GM23338 (cell line): ENCODE data around the gene AGXT2. TPM values are rescaled to one million over a fixed set of nuclear protein-coding genes. Genes with fewer than 3 reads are reported as not detected.

Experiments used
- ATAC-seq: fragments of 200-7000 bp; cut with Tn5 transposase; 3 replicates; pipeline ENCODE4 v1.9.1; 2020
- DNase-seq: peaks from one replicate; pipeline ENCODE4 v3.0.0-alpha.2; 2015; ENCODE audit warnings: low spot score
- H2AFZ ChIP-seq: fragments of 200-600 bp; sonication (generic); 2 replicates; pipeline ENCODE4 v1.8.0; 2016; ENCODE audit warnings: antibody characterized with exemption, mild to moderate bottlenecking, moderate library complexity
- H3F3A ChIP-seq: fragments of 200-600 bp; sonication (generic); replicated peaks from 2 replicates; pipeline ENCODE4 v1.8.0; 2017; ENCODE audit warnings: antibody characterized with exemption, mixed run types, low read depth
- H3K27ac ChIP-seq: fragments of 200-600 bp; sonication (generic); 2 replicates; pipeline ENCODE4 v1.6.1; 2016; ENCODE audit warnings: low read depth
- H3K27me3 ChIP-seq: fragments of 200-600 bp; sonication (generic); 2 replicates; pipeline ENCODE4 v1.8.0; 2016; ENCODE audit warnings: mild to moderate bottlenecking, mixed run types, moderate library complexity; ENCODE audit not compliant: insufficient read depth
- H3K36me3 ChIP-seq: fragments of 200-600 bp; sonication (generic); 2 replicates; pipeline ENCODE4 v1.8.0; 2016; ENCODE audit warnings: mild to moderate bottlenecking; ENCODE audit not compliant: insufficient read depth
- H3K4me1 ChIP-seq: fragments of 200-600 bp; sonication (generic); 2 replicates; pipeline ENCODE4 v1.8.0; 2016; ENCODE audit warnings: mild to moderate bottlenecking, moderate library complexity; ENCODE audit not compliant: insufficient read depth
- H3K4me2 ChIP-seq: fragments of 200-600 bp; sonication (generic); 2 replicates; pipeline ENCODE4 v1.7.1; 2017; ENCODE audit warnings: mixed run types
- H3K4me3 ChIP-seq: fragments of 200-600 bp; sonication (generic); 2 replicates; pipeline ENCODE4 v1.6.1; 2016; ENCODE audit warnings: mixed run types
- H3K79me2 ChIP-seq: fragments of 200-600 bp; sonication (generic); replicated peaks from 2 replicates; pipeline ENCODE4 v1.8.0; 2017; ENCODE audit warnings: mild to moderate bottlenecking; ENCODE audit not compliant: insufficient read depth
- H3K9me2 ChIP-seq: fragments of 200-600 bp; sonication (generic); 2 replicates; pipeline ENCODE4 v1.8.0; 2017; ENCODE audit not compliant: insufficient read depth
- H4K20me1 ChIP-seq: fragments of 200-600 bp; sonication (generic); replicated peaks from 2 replicates; pipeline ENCODE4 v1.8.0; 2017; ENCODE audit warnings: mild to moderate bottlenecking; ENCODE audit not compliant: insufficient read depth
- H3K27ac Mint-ChIP-seq: 2 replicates; pipeline ENCODE4 v1.8.0; 2020; ENCODE audit warnings: inconsistent platforms, mild to moderate bottlenecking, moderate library complexity, mixed read lengths
- H3K27me3 Mint-ChIP-seq: 3 replicates; pipeline ENCODE4 v1.8.0; 2022; ENCODE audit warnings: low read depth, mild to moderate bottlenecking, moderate library complexity, mixed read lengths, inconsistent platforms; ENCODE audit not compliant: insufficient read depth, poor library complexity
- H3K36me3 Mint-ChIP-seq: 3 replicates; pipeline ENCODE4 v1.8.0; 2021; ENCODE audit warnings: low read depth, mild to moderate bottlenecking, inconsistent platforms, moderate library complexity, mixed read lengths
- H3K4me1 Mint-ChIP-seq: 3 replicates; pipeline ENCODE4 v1.8.0; 2020; ENCODE audit warnings: mild to moderate bottlenecking, inconsistent platforms, mixed read lengths
- H3K4me3 Mint-ChIP-seq: 3 replicates; pipeline ENCODE4 v1.8.0; 2021; ENCODE audit warnings: moderate library complexity, mild to moderate bottlenecking, inconsistent platforms, mixed read lengths
- H3K9me3 Mint-ChIP-seq: 3 replicates; pipeline ENCODE4 v1.8.0; 2020; ENCODE audit warnings: moderate library complexity, mild to moderate bottlenecking, inconsistent platforms, mixed read lengths
- CREB1 ChIP-seq: fragments of 250-450 bp; sonication (Bioruptor Pico); IDR thresholded peaks from 2 replicates; pipeline ENCODE4 v1.5.0; 2020; ENCODE audit warnings: low read depth, mild to moderate bottlenecking, moderate library complexity
- CTCF ChIP-seq, 2 experiments: fragments of 200-600 bp in 1 of 2; sonication (generic) in 1 of 2; conservative IDR thresholded peaks; 2 replicates each; pipeline versions ENCODE4 v1.5.1 to v1.6.1; 2016 to 2017; ENCODE audit warnings: antibody characterized with exemption in 2 of 2, low read depth in 2 of 2, mild to moderate bottlenecking in 2 of 2, moderate library complexity in 1 of 2
- ETS1 ChIP-seq: IDR thresholded peaks from 2 replicates; pipeline ENCODE4 v1.6.1; 2016; ENCODE audit warnings: antibody characterized with exemption
- EZH2 ChIP-seq: fragments of 200-600 bp; sonication (generic); IDR thresholded peaks from one replicate; pipeline ENCODE4 v1.8.0; 2017; ENCODE audit warnings: antibody characterized with exemption, mild to moderate bottlenecking, low read depth; ENCODE audit not compliant: unreplicated experiment
- EZH2phosphoT487 ChIP-seq: fragments of 200-600 bp; sonication (generic); IDR thresholded peaks from one replicate; pipeline ENCODE4 v1.8.1; 2018; ENCODE audit warnings: antibody characterized with exemption; ENCODE audit not compliant: unreplicated experiment
- JUNB ChIP-seq: IDR thresholded peaks from one replicate; pipeline ENCODE4 v1.6.1; 2016; ENCODE audit warnings: antibody characterized with exemption; ENCODE audit not compliant: unreplicated experiment
- NANOG ChIP-seq: IDR thresholded peaks from 2 replicates; pipeline ENCODE4 v1.6.1; 2016; ENCODE audit warnings: antibody characterized with exemption, borderline replicate concordance
- POLR2AphosphoS5 ChIP-seq: IDR thresholded peaks from 2 replicates; pipeline ENCODE4 v1.6.1; 2016; ENCODE audit warnings: antibody characterized with exemption, low read depth
- REST ChIP-seq: IDR thresholded peaks from one replicate; pipeline ENCODE4 v1.6.1; 2018; ENCODE audit warnings: antibody characterized with exemption; ENCODE audit not compliant: unreplicated experiment
- STAT1 ChIP-seq: IDR thresholded peaks from one replicate; pipeline ENCODE4 v1.6.1; 2016; ENCODE audit warnings: antibody characterized with exemption; ENCODE audit not compliant: unreplicated experiment
- ZNF114 ChIP-seq: fragments of 250-450 bp; sonication (Bioruptor Pico); IDR thresholded peaks from 2 replicates; pipeline ENCODE4 v1.5.0; 2020; ENCODE audit warnings: mild to moderate bottlenecking, moderate library complexity
- ZNF331 ChIP-seq: fragments of 250-450 bp; sonication (Bioruptor Pico); IDR thresholded peaks from 2 replicates; pipeline ENCODE4 v1.5.0; 2020; ENCODE audit warnings: low read depth, mild to moderate bottlenecking, moderate library complexity
- ZNF462 ChIP-seq: fragments of 250-450 bp; sonication (Bioruptor Pico); IDR thresholded peaks from 2 replicates; pipeline ENCODE4 v1.5.0; 2020; ENCODE audit warnings: mild to moderate bottlenecking, moderate library complexity
- polyA plus RNA-seq: library from polyadenylated mRNA; unstranded; fragments of >200 nt; fragmentation: Nextera tagmentation; extraction: Ambion mirVana; gene quantifications from 2 replicates; pipeline ENCODE4 v1.2.1, GENCODE V29; 2016
- total RNA-seq: library from RNA; depleted of rRNA; stranded (reverse); fragments of >200 nt; shearing (Covaris generic); gene quantifications from 2 replicates; pipeline ENCODE4 v1.2.3, GENCODE V29; 2014

Gene AGXT2
- total and polyA plus RNA-seq, 2 experiments from 2014 or later, result not detected

GRCh38 chr5:35015063-35015462 lies 32.7 kb downstream of the AGXT2 start:
- H3K27me3 Mint-ChIP-seq, result peaks cover 4% of the 10 kb centered on the region
- no peak overlapping the region for H3K4me2 ChIP-seq
- H3K9me3 Mint-ChIP-seq, result no peaks in the 10 kb centered on the region
- H3F3A ChIP-seq, result no peaks in the 10 kb centered on the region
- H3K36me3 ChIP-seq, result no peaks in the 10 kb centered on the region
- no peak overlapping the region for H3K4me3 ChIP-seq
- H3K9me2 ChIP-seq, result 0 out of 2 replicates have a peak, but pooled peaks cover 7% of the 10 kb centered on the region
- no peaks in the 10 kb centered on the region for H4K20me1 ChIP-seq
- H3K4me3 Mint-ChIP-seq, result no peak overlapping the region
- 0 out of 2 replicates have a peak overlapping the region, but pooled peaks have one; percentile 23 for H2AFZ ChIP-seq
- no peaks in the 10 kb centered on the region for H3K27me3 ChIP-seq
- H3K4me1 Mint-ChIP-seq, result no peaks in the 10 kb centered on the region
- DNase-seq (no peak), ATAC-seq (no peak)
- no peaks in the 10 kb centered on the region for H3K79me2 ChIP-seq
- H3K36me3 Mint-ChIP-seq, result no peaks in the 10 kb centered on the region
- H3K27ac Mint-ChIP-seq, result no peak overlapping the region
- H3K27ac ChIP-seq, result no peak overlapping the region
- TF ChIP-seq ZNF462, result no peak
- no peak for TF ChIP-seq CTCF (conservative IDR thresholded peaks at IDR 0.05; ENCODE audit: low read depth in 2 of 2)
- no peak for TF ChIP-seq STAT1
- TF ChIP-seq EZH2phosphoT487, result no peak
- no peak for TF ChIP-seq NANOG
- TF ChIP-seq REST, result no peak
- TF ChIP-seq EZH2, result no peak
- no peak for TF ChIP-seq JUNB
- no peak for TF ChIP-seq POLR2AphosphoS5
- TF ChIP-seq ETS1, result no peak
- no peak for TF ChIP-seq CREB1 (CRISPR knock-in tag)
- no peak for TF ChIP-seq ZNF114 (CRISPR knock-in tag)
- no peak for TF ChIP-seq ZNF331 (CRISPR knock-in tag)
- no peaks in the 10 kb centered on the region for H3K4me1 ChIP-seq
